Osteoblast (primary cell): ENCODE results near the gene G3BP2. TPM values are rescaled to one million over a fixed set of nuclear protein-coding genes. Genes with fewer than 3 reads are reported as not detected.
"Not testable (repeated sequence)": the region's sequence is repeated elsewhere in the genome, so short reads cannot be mapped to it uniquely, and the experiment has no call there.

Experiments
- DNase-seq: peaks from one replicate; pipeline ENCODE4 v3.0.0; 2011; ENCODE audit warnings: low spot score, mixed read lengths; ENCODE audit not compliant: insufficient read length; ENCODE audit errors: missing footprints
- H2AFZ ChIP-seq: 2 replicates; pipeline ENCODE4 v1.6.0; 2011; ENCODE audit warnings: mild to moderate bottlenecking, low read length
- H3K27ac ChIP-seq: 2 replicates; pipeline ENCODE4 v1.5.1; 2011; ENCODE audit warnings: mild to moderate bottlenecking, low read depth, low read length, moderate library complexity
- H3K27me3 ChIP-seq: 2 replicates; pipeline ENCODE4 v1.6.0; 2012; ENCODE audit warnings: mild to moderate bottlenecking, control low read depth, inconsistent platforms, low read length, moderate library complexity; ENCODE audit not compliant: insufficient read depth
- H3K36me3 ChIP-seq: 2 replicates; pipeline ENCODE4 v1.5.1; 2011; ENCODE audit warnings: mild to moderate bottlenecking, low read length, control low read depth, moderate library complexity; ENCODE audit not compliant: insufficient read depth
- H3K4me1 ChIP-seq: 2 replicates; pipeline ENCODE4 v1.5.1; 2011; ENCODE audit warnings: mild to moderate bottlenecking, low read length, control low read depth, moderate library complexity; ENCODE audit not compliant: insufficient read depth
- H3K4me2 ChIP-seq: 2 replicates; pipeline ENCODE4 v1.6.0; 2011; ENCODE audit warnings: mild to moderate bottlenecking, low read length; ENCODE audit not compliant: insufficient read depth
- H3K4me3 ChIP-seq: fragments of 200-600 bp; sonication (generic); 3 replicates; pipeline ENCODE4 v1.5.1; 2012; ENCODE audit warnings: mild to moderate bottlenecking, low read length, inconsistent platforms; ENCODE audit not compliant: insufficient read depth
- H3K79me2 ChIP-seq: 2 replicates; pipeline ENCODE4 v1.6.0; 2012; ENCODE audit warnings: mild to moderate bottlenecking, low read length, control low read depth, inconsistent platforms; ENCODE audit not compliant: insufficient read depth
- H3K9me3 ChIP-seq: 2 replicates; pipeline ENCODE4 v1.5.1; 2011; ENCODE audit warnings: low read depth, low read length, control low read depth
- H4K20me1 ChIP-seq: 2 replicates; pipeline ENCODE4 v1.6.0; 2012; ENCODE audit warnings: mild to moderate bottlenecking, low read length, control low read depth; ENCODE audit not compliant: insufficient read depth
- total RNA-seq: library from RNA; depleted of rRNA; stranded (reverse); fragments of >200 nt; gene quantifications from 2 replicates; pipeline ENCODE4 v1.2.3, GENCODE V29; 2012
- TF ChIP-seq, protein P1 (sequence below): IDR thresholded peaks from 2 replicates; pipeline ENCODE4 v1.5.1; 2011; ENCODE audit warnings: mild to moderate bottlenecking, low read depth, low read length, moderate library complexity; ENCODE audit errors: extremely low read depth

G3BP2 gene
- total RNA-seq, 1 donor = 171 TPM

DNA sequence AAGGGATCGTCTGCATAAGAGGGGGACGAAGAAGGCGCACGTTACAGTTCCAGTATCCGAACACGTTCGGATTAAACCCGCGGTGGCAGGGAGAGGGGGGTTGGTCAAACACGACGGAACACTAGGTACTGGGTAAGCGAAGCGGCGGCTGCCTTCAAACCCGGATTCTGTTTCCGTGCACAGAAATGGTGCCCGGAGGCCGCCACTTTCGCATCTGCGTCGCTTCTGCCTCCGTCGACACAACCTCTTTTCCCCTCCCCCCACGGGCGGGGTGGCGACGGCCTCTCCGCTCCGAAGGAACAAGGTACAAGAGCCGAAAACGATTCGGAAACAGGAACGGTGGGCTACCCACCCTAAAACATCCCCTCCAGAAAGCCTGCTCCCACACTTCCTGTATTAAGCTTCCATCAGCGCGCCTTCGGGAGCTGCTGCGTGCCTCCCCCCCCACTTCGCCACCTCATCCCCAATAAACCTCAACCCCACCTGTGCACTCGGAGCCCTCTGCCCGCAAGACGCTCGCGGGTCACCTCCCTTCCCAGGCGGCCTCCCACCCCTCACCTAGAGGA lies 667 bp downstream of the G3BP2 start:
- Histone ChIP-seq H3K4me3 (peak overlapping the region; percentile 99), H3K4me1 (peaks cover 23% of the 10 kb centered on the region), H3K36me3 (no peaks in the 10 kb centered on the region), H3K79me2 (peaks cover 57% of the 10 kb centered on the region), H4K20me1 (peaks cover 49% of the 10 kb centered on the region), H3K4me2 (peak overlapping the region; percentile 95), H3K27me3 (no peaks in the 10 kb centered on the region), H3K27ac (peak overlapping the region; percentile 97), H3K9me3 (no peaks in the 10 kb centered on the region), H2AFZ (peak overlapping the region; percentile 73)
- DNase-seq = peak; percentile 88
- TF ChIP-seq, protein P1, sequence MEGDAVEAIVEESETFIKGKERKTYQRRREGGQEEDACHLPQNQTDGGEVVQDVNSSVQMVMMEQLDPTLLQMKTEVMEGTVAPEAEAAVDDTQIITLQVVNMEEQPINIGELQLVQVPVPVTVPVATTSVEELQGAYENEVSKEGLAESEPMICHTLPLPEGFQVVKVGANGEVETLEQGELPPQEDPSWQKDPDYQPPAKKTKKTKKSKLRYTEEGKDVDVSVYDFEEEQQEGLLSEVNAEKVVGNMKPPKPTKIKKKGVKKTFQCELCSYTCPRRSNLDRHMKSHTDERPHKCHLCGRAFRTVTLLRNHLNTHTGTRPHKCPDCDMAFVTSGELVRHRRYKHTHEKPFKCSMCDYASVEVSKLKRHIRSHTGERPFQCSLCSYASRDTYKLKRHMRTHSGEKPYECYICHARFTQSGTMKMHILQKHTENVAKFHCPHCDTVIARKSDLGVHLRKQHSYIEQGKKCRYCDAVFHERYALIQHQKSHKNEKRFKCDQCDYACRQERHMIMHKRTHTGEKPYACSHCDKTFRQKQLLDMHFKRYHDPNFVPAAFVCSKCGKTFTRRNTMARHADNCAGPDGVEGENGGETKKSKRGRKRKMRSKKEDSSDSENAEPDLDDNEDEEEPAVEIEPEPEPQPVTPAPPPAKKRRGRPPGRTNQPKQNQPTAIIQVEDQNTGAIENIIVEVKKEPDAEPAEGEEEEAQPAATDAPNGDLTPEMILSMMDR = no peak

- Histone ChIP-seq H4K20me1 (peaks cover 49% of the 10 kb centered on the region), H3K9me3 (no peaks in the 10 kb centered on the region), H3K4me2 (peak overlapping the region; percentile 95), H3K27ac (peak overlapping the region; percentile 97), H3K4me1 (peaks cover 23% of the 10 kb centered on the region), H3K4me3 (peak overlapping the region; percentile 99), H3K27me3 (no peaks in the 10 kb centered on the region), H3K36me3 (no peaks in the 10 kb centered on the region), H2AFZ (peak overlapping the region; percentile 73), H3K79me2 (peaks cover 63% of the 10 kb centered on the region)
- TF ChIP-seq, protein P1 = no peak
- peak; percentile 69 for DNase-seq
Measured at GRCh38 chr4:75671802-75672421, 1.3 kb downstream of the G3BP2 start.

GRCh38 chr4:75668596-75668995 lies 4.6 kb downstream of the G3BP2 start:
- peaks cover 16% of the 10 kb centered on the region for H3K4me1 ChIP-seq
- H3K4me3 ChIP-seq = no peak overlapping the region
- no peaks in the 10 kb centered on the region for H3K36me3 ChIP-seq
- no peaks in the 10 kb centered on the region for H3K27me3 ChIP-seq
- no peak for DNase-seq
- no peak overlapping the region for H3K4me2 ChIP-seq
- peaks cover 70% of the 10 kb centered on the region for H4K20me1 ChIP-seq
- no peaks in the 10 kb centered on the region for H3K9me3 ChIP-seq
- no peak overlapping the region for H3K27ac ChIP-seq
- H2AFZ ChIP-seq = no peak overlapping the region
- peaks cover 95% of the 10 kb centered on the region for H3K79me2 ChIP-seq
- TF ChIP-seq, protein P1 = no peak

DNA sequence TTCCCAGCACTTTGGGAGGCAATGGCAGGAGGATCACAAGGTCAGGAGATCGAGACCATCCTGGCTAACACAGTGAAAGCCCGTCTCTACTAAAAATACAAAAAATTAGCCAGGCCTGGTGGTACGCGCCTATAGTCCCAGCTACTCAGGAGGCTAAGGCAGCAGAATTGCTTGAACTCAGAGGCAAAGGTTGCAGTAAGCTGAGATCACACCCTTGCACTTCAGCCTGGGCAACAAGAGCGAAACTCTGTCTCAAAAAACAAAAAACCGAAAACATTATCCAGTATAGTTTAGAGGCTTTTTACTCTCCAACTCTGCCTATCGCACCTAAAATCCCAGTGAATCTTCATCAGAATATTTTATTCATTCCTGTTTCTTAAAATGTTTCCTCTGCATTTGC lies 5.6 kb downstream of the G3BP2 start:
- not testable (repeated sequence) for DNase-seq, H3K27me3 ChIP-seq, H3K4me3 ChIP-seq, H3K36me3 ChIP-seq, H3K27ac ChIP-seq, H3K9me3 ChIP-seq, H2AFZ ChIP-seq, H3K4me2 ChIP-seq
- peaks cover 71% of the 10 kb centered on the region for H4K20me1 ChIP-seq
- H3K4me1 ChIP-seq = peaks cover 15% of the 10 kb centered on the region
- peaks cover 98% of the 10 kb centered on the region for H3K79me2 ChIP-seq
